SK-N-MC (cell line): ENCODE measurements around the gene SPATA2.

ENCODE experiments used
- EZH2 ChIP-seq: fragments of 200-600 bp; sonication (generic); IDR thresholded peaks from one replicate; pipeline ENCODE4 v1.6.1; 2017; ENCODE audit warnings: antibody characterized with exemption
- POLR2AphosphoS5 ChIP-seq: IDR thresholded peaks from 2 replicates; pipeline ENCODE4 v1.6.1; 2012; ENCODE audit warnings: mild to moderate bottlenecking, low read depth, low read length, borderline replicate concordance

- TF ChIP-seq EZH2 (no peak), POLR2AphosphoS5 (no peak)
These were observed 61.7 kb downstream of the SPATA2 start for GRCh38 chr20:49853640-49854039.
